GM21717 (cell line): Measurements from ENCODE around the gene DDX25.

Source experiments
- ATAC-seq: cut with Tn5 transposase; IDR thresholded peaks from one replicate; pipeline ENCODE4 v1.9.1; 2021; ENCODE audit warnings: mild to moderate bottlenecking, moderate library complexity; ENCODE audit not compliant: unreplicated experiment

DDX25 gene

GRCh38 chr11:125968354-125968753 is 64.0 kb downstream of the DDX25 start:
- ATAC-seq: no peak

- ATAC-seq: no peak
These were observed 67.3 kb downstream of the DDX25 start for GRCh38 chr11:125971618-125972017.

DNA sequence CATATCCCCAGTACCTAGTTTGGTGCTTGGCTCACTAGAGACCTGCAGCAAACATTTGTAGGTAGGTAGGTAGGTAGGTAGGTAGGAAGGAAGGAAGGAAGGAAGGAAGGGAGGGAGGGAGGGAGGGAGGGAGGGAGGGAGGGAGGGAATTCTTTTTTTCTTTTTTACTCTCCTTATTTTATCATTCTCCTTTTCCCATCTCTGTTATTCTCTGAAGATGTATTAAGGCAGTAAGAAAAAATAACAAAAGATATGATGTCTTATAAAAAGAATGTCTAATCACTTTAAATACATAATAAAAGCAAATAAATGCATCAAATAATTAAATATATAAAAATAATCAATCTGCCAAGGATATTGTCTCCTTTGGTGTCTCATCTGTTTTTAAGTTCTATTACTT is 70.0 kb downstream of the DDX25 start:
- ATAC-seq: no peak

DNA sequence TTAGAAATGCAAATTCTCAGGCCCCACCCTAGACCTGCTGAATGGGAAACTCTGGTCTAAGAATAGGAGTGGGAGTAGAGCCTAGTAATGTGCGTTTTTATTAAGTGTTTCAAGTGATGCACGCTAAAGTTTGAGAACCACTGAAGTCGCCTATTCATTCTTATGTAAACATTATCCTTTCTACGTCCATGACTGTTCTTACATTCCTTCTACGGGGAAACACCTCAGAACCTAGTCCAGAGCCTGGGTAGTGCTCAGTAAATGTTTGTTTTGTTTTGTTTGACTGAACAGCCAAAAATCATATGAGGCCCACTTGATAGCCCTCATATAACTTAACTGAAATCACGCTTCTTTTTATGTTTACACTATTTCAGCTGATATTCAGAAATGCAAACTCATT is 71.3 kb downstream of the DDX25 start:
- no peak for ATAC-seq

DNA sequence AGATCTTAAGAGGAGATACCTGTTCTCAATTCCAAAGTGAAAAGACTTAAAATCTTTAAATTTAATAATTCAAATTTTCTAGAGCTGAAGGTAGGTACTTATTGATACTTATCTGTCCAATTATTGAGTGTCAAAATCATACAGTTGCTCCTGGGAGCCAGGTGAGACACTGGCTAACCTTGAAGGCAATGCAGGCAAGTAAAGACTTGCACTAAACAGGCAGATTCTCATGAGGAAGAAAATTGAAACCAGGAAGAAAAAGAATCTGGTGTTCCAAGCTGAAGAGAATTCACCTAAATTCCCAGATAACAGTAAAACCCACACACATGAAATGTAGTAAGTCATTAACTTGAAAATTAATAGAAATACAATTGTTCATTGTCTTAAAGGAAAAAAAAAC is 71.8 kb downstream of the DDX25 start:
- ATAC-seq: no peak

GRCh38 chr11:125977333-125977732 is 73.0 kb downstream of the DDX25 start:
- ATAC-seq: no peak

DNA sequence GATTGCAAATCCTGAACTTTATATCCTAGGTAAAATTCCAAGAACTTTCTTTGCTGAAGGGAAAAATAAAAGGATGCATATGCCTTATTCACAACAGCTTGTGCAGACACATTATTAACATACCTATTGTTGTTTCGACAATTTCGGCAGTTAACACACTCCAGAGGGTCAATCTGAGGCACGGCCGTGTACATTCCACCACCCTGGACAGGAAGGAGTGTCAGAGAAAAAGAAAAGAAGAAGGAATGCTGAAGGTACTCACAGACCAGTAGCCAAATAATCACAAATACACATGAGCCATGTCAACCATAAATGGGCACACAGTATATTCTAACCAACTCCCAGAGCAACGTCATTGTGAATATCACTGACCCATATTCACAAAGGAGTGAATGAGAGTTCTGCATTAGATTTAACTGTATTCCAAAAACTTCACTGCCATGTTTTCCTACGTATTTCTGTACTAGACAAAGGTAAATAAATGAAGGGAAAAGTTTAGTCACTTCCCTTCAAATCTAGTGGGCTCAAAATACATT is 73.9 kb downstream of the DDX25 start:
- no peak for ATAC-seq
